ENCODE results near the gene SPN.

DNA sequence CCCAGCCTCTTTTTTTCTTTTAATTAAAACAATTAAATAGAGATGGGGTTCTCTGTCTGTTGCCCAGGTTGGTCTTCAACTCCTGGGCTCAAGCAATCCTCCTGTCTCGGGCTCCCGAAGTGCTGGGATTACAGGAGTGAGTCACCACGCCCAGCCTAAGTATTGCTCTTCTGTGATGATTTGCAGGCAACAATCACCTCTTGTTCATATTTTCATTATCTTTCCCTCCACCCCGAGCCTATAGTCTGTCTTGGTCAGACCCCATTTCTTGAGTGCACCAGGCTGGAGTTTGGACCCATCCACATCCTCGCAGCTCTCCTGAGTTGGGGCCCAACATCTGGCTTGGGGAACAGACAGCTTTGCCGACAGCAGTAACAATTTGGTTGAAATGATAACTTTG is 4.3 kb upstream of the SPN start:
- TF ChIP-seq, protein P1, sequence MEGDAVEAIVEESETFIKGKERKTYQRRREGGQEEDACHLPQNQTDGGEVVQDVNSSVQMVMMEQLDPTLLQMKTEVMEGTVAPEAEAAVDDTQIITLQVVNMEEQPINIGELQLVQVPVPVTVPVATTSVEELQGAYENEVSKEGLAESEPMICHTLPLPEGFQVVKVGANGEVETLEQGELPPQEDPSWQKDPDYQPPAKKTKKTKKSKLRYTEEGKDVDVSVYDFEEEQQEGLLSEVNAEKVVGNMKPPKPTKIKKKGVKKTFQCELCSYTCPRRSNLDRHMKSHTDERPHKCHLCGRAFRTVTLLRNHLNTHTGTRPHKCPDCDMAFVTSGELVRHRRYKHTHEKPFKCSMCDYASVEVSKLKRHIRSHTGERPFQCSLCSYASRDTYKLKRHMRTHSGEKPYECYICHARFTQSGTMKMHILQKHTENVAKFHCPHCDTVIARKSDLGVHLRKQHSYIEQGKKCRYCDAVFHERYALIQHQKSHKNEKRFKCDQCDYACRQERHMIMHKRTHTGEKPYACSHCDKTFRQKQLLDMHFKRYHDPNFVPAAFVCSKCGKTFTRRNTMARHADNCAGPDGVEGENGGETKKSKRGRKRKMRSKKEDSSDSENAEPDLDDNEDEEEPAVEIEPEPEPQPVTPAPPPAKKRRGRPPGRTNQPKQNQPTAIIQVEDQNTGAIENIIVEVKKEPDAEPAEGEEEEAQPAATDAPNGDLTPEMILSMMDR (conservative IDR thresholded peaks at IDR 0.05; ENCODE audit: low read depth, low read length) = no peak
- no peak for TF ChIP-seq EZH2phosphoT487 (IDR thresholded peaks at IDR 0.05; ENCODE audit: borderline replicate concordance, low read length)
- TF ChIP-seq EZH2 (IDR thresholded peaks at IDR 0.05; ENCODE audit: low read length, unreplicated experiment) = no peak
